ENCODE measurements around the gene ODAD2. TPM values are rescaled to one million over a fixed set of nuclear protein-coding genes. Genes with fewer than 3 reads are reported as not detected.
"Not testable (repeated sequence)": the region's sequence is repeated elsewhere in the genome, so short reads cannot be mapped to it uniquely, and the experiment has no call there.

The ODAD2 gene
- total RNA-seq, 1 donor from 2014 or later = 1.5 TPM

DNA sequence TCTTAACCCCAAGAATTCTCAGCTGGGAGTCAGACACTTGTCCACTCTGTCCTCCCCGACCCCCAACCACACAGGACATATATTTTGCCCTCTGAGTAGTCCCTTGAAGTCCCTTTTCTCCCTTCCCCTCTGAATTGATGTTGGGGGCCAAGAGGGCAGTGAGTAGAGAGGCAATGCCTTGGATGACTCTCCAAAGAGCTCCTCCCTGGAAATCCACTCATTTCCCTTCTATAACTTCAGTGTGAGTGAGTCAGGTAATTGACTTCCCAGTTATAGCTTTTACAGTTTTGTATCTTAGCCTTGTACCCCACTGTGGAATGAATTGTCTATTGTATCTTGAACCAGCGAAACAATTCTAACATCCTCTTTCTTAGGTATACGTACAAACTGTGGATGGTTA is 9.2 kb upstream of the ODAD2 start:
- Mint-ChIP-seq H3K27me3 (peaks cover 36% of the 10 kb centered on the region), H3K36me3 (no peaks in the 10 kb centered on the region), H3K4me1 (ENCODE audit: unreplicated experiment) (peaks cover 9% of the 10 kb centered on the region), H3K27ac (no peak overlapping the region), H3K4me3 (no peak overlapping the region), H3K9me3 (no peaks in the 10 kb centered on the region)
- no peak for DNase-seq (ENCODE audit: extremely low spot score, unreplicated experiment)
- TF ChIP-seq, protein P1, sequence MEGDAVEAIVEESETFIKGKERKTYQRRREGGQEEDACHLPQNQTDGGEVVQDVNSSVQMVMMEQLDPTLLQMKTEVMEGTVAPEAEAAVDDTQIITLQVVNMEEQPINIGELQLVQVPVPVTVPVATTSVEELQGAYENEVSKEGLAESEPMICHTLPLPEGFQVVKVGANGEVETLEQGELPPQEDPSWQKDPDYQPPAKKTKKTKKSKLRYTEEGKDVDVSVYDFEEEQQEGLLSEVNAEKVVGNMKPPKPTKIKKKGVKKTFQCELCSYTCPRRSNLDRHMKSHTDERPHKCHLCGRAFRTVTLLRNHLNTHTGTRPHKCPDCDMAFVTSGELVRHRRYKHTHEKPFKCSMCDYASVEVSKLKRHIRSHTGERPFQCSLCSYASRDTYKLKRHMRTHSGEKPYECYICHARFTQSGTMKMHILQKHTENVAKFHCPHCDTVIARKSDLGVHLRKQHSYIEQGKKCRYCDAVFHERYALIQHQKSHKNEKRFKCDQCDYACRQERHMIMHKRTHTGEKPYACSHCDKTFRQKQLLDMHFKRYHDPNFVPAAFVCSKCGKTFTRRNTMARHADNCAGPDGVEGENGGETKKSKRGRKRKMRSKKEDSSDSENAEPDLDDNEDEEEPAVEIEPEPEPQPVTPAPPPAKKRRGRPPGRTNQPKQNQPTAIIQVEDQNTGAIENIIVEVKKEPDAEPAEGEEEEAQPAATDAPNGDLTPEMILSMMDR (conservative IDR thresholded peaks at IDR 0.05) = no peak

DNA sequence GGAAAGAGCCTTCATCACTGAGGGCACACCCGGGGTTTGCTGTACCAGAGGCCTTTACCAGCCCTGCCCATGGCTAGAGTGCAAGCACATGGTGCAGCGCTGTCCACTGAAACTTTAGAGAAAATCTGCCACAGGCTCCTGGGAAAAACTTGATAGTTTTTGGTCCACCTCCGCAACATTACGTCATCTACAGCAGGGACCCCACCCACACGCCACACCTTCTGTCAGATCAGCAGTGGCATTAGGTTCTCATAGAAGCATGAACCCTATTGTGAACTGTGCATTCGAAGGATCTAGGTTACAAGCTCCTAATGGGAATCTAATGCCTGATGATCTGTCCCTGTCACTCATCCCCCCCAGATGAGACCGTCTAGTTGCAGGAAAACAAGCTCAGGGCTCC is 2.5 kb upstream of the ODAD2 start:
- Mint-ChIP-seq H3K9me3 (peaks cover 4% of the 10 kb centered on the region), H3K27ac (no peak overlapping the region), H3K36me3 (no peaks in the 10 kb centered on the region), H3K4me1 (ENCODE audit: unreplicated experiment) (peaks cover 5% of the 10 kb centered on the region), H3K27me3 (peaks cover 63% of the 10 kb centered on the region), H3K4me3 (no peak overlapping the region)
- no peak for DNase-seq (ENCODE audit: extremely low spot score, unreplicated experiment)
- TF ChIP-seq, protein P1 (conservative IDR thresholded peaks at IDR 0.05) = no peak

DNA sequence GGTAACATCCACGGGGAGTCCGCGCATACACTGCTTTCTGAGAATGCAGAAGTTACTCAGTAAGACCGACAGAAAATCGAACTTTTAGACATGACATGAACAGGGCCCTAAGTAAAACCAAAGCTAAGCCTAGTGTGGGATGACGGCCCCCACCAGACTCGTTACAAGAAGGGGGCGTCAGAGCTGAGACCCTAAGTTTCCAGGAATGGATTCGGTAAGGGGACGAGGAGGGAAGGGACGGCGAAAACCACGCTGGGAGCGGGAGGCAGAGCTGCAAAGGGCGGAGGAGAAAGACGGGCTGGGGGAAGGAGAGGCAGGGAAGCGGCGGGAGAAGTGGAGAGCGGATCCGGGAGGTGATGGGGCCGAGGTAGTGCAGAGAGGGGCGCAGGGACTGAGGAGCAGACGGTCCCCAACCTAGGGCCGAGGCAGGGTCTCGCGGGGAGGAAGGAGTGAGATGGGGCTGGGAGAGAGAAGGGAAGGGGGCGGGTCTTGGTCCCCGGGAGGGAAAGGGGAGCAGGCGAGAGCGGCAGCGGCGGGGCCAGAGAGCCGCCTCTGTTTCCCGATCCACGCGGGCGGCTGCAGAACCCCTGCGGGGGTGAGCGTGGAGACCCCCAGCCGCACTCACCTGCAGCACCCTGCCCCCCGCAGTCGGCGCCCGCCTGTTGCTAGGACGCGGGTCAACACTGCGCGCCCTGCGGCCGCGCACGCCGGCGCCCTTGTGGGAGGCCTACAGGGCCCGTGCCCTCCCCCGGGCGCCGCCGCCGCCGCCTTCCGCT is 513 bp downstream of the ODAD2 start:
- peaks cover 5% of the 10 kb centered on the region for H3K4me1 Mint-ChIP-seq (ENCODE audit: unreplicated experiment)
- DNase-seq (ENCODE audit: extremely low spot score, unreplicated experiment) = peak; percentile 72
- H3K9me3 Mint-ChIP-seq = peaks cover 4% of the 10 kb centered on the region
- peak overlapping the region; percentile 22 for H3K27ac Mint-ChIP-seq
- TF ChIP-seq, protein P1 (conservative IDR thresholded peaks at IDR 0.05) = no peak
- peaks cover 68% of the 10 kb centered on the region for H3K27me3 Mint-ChIP-seq
- no peaks in the 10 kb centered on the region for H3K36me3 Mint-ChIP-seq
- H3K4me3 Mint-ChIP-seq = peak overlapping the region; percentile 93

DNA sequence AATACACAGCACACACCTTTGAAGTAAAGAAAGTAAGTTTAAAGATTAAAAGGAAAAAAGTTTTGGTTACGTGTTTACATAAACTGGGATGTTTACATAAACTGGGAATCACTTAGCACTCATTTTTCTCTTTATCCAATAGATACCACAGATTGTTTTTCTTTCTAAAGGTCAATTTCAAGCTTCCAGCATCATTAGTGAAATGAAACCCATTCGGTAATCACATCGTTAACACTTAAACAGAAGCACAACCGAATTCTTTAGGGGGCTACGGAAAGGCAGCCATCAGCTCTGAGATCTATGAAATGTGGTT is 1.1 kb downstream of the ODAD2 start:
- Mint-ChIP-seq H3K4me1 (ENCODE audit: unreplicated experiment) (peaks cover 5% of the 10 kb centered on the region), H3K36me3 (no peaks in the 10 kb centered on the region), H3K27ac (peak overlapping the region; percentile 22), H3K4me3 (peak overlapping the region; percentile 93), H3K9me3 (peaks cover 4% of the 10 kb centered on the region), H3K27me3 (peaks cover 64% of the 10 kb centered on the region)
- DNase-seq (ENCODE audit: extremely low spot score, unreplicated experiment) = no peak
- TF ChIP-seq, protein P1 (conservative IDR thresholded peaks at IDR 0.05) = no peak

DNA sequence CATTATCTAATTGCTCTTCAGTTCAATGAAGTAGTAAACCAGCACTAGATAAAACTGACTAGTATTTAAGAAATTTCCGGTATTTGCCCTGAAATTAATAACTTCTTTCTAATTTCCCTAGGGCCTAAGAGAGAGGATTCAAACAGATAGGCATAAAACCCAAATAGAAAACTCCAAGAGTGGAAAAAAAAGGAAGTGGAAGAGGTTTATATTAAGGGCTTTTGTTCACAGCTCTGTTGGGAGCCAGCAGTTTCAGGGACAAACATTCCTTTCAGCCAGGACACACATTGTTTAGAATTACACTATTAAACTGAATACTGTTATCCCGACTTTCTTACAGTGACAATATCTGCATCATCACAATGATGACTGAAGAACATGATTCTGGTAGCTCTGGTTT is 3.6 kb downstream of the ODAD2 start:
- H3K4me3 Mint-ChIP-seq = no peak overlapping the region
- no peaks in the 10 kb centered on the region for H3K9me3 Mint-ChIP-seq
- no peak for DNase-seq (ENCODE audit: extremely low spot score, unreplicated experiment)
- no peaks in the 10 kb centered on the region for H3K36me3 Mint-ChIP-seq
- TF ChIP-seq, protein P1 (conservative IDR thresholded peaks at IDR 0.05) = no peak
- H3K27me3 Mint-ChIP-seq = peaks cover 59% of the 10 kb centered on the region
- peaks cover 5% of the 10 kb centered on the region for H3K4me1 Mint-ChIP-seq (ENCODE audit: unreplicated experiment)
- H3K27ac Mint-ChIP-seq = no peak overlapping the region

DNA sequence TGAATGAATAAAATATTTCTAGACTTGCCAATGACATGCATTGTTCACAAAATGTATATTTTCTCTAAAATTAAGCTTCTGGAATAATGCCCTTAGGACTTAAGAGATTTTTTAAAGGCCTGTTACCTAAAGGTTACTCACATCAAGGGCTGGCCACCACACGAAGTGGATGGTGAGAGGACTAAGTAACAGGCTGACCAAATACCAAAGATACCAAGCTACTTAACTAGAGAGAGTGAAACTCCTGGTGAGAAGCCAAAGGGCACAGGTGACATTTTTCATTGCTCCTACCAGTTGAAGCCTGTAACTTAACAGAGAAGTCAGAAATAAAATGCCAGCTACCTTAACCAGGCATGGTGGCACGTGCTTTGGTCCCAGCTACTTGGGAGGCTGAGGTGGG is 9.5 kb downstream of the ODAD2 start:
- not testable (repeated sequence) for H3K27me3 Mint-ChIP-seq; H3K27ac Mint-ChIP-seq; H3K9me3 Mint-ChIP-seq; H3K36me3 Mint-ChIP-seq; H3K4me1 Mint-ChIP-seq (ENCODE audit: unreplicated experiment); DNase-seq (ENCODE audit: extremely low spot score, unreplicated experiment); H3K4me3 Mint-ChIP-seq
